ENCODE measurements around the gene ELOF1. TPM values are rescaled to one million over a fixed set of nuclear protein-coding genes. Genes with fewer than 3 reads are reported as not detected.
A peak's percentile ranks its signal among the peaks of the same experiment; 100 is the strongest.

Gene ELOF1
- total and polyA plus RNA-seq, 2 of the 13 experiments (the other 11 are each of a cell fraction or from before 2014, with no cell fraction given), result 14.5 to 43.2 TPM

DNA sequence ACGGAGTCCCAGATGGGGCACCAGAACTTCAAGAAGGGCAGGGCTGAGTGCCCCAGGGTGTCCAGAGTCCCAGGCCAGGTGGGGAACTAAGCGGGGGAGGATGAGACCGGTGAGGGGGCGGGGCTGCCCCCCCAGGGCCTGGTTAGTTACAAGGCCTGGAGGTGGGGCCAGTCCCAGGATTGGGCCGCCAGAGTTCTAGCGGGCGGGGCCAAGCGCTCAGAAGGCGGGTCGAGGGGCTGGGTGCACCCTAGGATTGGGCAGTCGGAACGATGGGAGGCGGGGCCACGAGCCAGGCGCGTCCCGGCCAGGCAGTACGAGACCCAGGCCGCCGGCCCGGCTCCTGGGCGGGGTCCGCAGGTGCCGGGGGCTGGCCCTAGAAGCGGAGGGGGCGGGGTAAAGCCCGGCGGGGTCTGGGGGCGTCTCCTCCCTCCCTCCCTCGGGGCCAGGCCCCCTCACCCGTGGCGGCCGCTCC is 54.0 kb downstream of the ELOF1 start (continued):
- TF ChIP-seq, protein P1, sequence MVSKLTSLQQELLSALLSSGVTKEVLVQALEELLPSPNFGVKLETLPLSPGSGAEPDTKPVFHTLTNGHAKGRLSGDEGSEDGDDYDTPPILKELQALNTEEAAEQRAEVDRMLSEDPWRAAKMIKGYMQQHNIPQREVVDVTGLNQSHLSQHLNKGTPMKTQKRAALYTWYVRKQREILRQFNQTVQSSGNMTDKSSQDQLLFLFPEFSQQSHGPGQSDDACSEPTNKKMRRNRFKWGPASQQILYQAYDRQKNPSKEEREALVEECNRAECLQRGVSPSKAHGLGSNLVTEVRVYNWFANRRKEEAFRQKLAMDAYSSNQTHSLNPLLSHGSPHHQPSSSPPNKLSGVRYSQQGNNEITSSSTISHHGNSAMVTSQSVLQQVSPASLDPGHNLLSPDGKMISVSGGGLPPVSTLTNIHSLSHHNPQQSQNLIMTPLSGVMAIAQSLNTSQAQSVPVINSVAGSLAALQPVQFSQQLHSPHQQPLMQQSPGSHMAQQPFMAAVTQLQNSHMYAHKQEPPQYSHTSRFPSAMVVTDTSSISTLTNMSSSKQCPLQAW (CRISPR knock-in tag; IDR thresholded peaks at IDR 0.05), result peak; percentile 63
- TF ChIP-seq ZNF207 (IDR thresholded peaks at IDR 0.05; ENCODE audit: borderline replicate concordance) (no peak), YEATS2 (CRISPR knock-in tag; IDR thresholded peaks at IDR 0.05; ENCODE audit: borderline replicate concordance) (peak; percentile 73; the same call in 1 of the 2 replicates), POLR2A (IDR thresholded peaks at IDR 0.05; ENCODE audit: insufficient read depth in 1 of 2, low read depth in 2 of 2, low read length in 2 of 2) (peak in 1 of 2 experiments; percentile 50; a peak in 1 of 4 replicates), SP4 (CRISPR knock-in tag; IDR thresholded peaks at IDR 0.05) (peak; percentile 97), KAT7 (CRISPR knock-in tag; IDR thresholded peaks at IDR 0.05; ENCODE audit: borderline replicate concordance) (peak; percentile 58; the same call in 1 of the 2 replicates), SAP130 (CRISPR knock-in tag; IDR thresholded peaks at IDR 0.05; ENCODE audit: low read depth) (peak; percentile 42; the same call in 1 of the 2 replicates), ZNF501 (CRISPR knock-in tag; IDR thresholded peaks at IDR 0.05) (peak; percentile 27), NFYB (CRISPR knock-in tag; IDR thresholded peaks at IDR 0.05) (peak; percentile 81), ZNF644 (CRISPR knock-in tag; IDR thresholded peaks at IDR 0.05; ENCODE audit: low read depth) (no peak), SRSF1 (optimal IDR thresholded peaks at IDR 0.05; ENCODE audit: low read depth, low read length) (peak; percentile 19), DRAP1 (CRISPR knock-in tag; IDR thresholded peaks at IDR 0.05) (peak; percentile 57), ZNF839 (CRISPR knock-in tag; IDR thresholded peaks at IDR 0.05; ENCODE audit: borderline replicate concordance) (no peak), NONO (IDR thresholded peaks at IDR 0.05) (no peak), NONO (CRISPR knock-in tag; conservative IDR thresholded peaks at IDR 0.05) (no peak), MYNN (CRISPR knock-in tag; IDR thresholded peaks at IDR 0.05; ENCODE audit: low read depth) (peak; percentile 6; the same call in 1 of the 2 replicates), NCOA2 (CRISPR knock-in tag; IDR thresholded peaks at IDR 0.05) (peak; percentile 30; the same call in 1 of the 2 replicates), FOXP1 (IDR thresholded peaks at IDR 0.05) (no peak), FOXP1 (CRISPR knock-in tag; IDR thresholded peaks at IDR 0.05) (no peak), MIXL1 (CRISPR knock-in tag; IDR thresholded peaks at IDR 0.05) (0 out of 2 replicates have a peak, but pooled peaks have one; percentile 34)
- TF ChIP-seq, protein P2, sequence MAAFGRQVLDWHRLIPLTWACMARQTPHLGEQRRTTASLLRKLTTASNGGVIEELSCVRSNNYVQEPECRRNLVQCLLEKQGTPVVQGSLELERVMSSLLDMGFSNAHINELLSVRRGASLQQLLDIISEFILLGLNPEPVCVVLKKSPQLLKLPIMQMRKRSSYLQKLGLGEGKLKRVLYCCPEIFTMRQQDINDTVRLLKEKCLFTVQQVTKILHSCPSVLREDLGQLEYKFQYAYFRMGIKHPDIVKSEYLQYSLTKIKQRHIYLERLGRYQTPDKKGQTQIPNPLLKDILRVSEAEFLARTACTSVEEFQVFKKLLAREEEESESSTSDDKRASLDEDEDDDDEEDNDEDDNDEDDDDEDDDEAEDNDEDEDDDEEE (CRISPR knock-in tag; IDR thresholded peaks at IDR 0.05), result 0 out of 2 replicates have a peak, but pooled peaks have one; percentile 10
- TF ChIP-seq, protein P3, sequence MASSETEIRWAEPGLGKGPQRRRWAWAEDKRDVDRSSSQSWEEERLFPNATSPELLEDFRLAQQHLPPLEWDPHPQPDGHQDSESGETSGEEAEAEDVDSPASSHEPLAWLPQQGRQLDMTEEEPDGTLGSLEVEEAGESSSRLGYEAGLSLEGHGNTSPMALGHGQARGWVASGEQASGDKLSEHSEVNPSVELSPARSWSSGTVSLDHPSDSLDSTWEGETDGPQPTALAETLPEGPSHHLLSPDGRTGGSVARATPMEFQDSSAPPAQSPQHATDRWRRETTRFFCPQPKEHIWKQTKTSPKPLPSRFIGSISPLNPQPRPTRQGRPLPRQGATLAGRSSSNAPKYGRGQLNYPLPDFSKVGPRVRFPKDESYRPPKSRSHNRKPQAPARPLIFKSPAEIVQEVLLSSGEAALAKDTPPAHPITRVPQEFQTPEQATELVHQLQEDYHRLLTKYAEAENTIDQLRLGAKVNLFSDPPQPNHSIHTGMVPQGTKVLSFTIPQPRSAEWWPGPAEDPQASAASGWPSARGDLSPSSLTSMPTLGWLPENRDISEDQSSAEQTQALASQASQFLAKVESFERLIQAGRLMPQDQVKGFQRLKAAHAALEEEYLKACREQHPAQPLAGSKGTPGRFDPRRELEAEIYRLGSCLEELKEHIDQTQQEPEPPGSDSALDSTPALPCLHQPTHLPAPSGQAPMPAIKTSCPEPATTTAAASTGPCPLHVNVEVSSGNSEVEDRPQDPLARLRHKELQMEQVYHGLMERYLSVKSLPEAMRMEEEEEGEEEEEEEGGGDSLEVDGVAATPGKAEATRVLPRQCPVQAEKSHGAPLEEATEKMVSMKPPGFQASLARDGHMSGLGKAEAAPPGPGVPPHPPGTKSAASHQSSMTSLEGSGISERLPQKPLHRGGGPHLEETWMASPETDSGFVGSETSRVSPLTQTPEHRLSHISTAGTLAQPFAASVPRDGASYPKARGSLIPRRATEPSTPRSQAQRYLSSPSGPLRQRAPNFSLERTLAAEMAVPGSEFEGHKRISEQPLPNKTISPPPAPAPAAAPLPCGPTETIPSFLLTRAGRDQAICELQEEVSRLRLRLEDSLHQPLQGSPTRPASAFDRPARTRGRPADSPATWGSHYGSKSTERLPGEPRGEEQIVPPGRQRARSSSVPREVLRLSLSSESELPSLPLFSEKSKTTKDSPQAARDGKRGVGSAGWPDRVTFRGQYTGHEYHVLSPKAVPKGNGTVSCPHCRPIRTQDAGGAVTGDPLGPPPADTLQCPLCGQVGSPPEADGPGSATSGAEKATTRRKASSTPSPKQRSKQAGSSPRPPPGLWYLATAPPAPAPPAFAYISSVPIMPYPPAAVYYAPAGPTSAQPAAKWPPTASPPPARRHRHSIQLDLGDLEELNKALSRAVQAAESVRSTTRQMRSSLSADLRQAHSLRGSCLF (CRISPR knock-in tag; IDR thresholded peaks at IDR 0.05; ENCODE audit: borderline replicate concordance), result no peak
